Endothelial cell of umbilical vein (primary cell): ENCODE results near the gene MSH5.

ENCODE experiments used
- CTCF ChIP-seq, 2 donors: IDR thresholded peaks; 1 replicate in 1 of 2; 2 replicates in 1 of 2; pipeline ENCODE4 v1.5.1; 2011; ENCODE audit warnings: low read length in 2 of 2, mild to moderate bottlenecking in 2 of 2, moderate library complexity in 2 of 2, control low read depth in 1 of 2, inconsistent platforms in 1 of 2, low read depth in 1 of 2; ENCODE audit not compliant: insufficient read depth in 1 of 2; ENCODE audit errors: extremely low read depth in 1 of 2
- EZH2 ChIP-seq: IDR thresholded peaks from 2 replicates; pipeline ENCODE4 v1.6.1; 2012; ENCODE audit warnings: borderline replicate concordance, low read depth, mild to moderate bottlenecking, moderate library complexity, low read length, inconsistent platforms; ENCODE audit not compliant: severe bottlenecking
- POLR2A ChIP-seq: IDR thresholded peaks from 2 replicates; pipeline ENCODE4 v1.6.1; 2012; ENCODE audit warnings: low read depth, mild to moderate bottlenecking, control low read depth, low read length
- POLR2AphosphoS5 ChIP-seq: IDR thresholded peaks from 2 replicates; pipeline ENCODE4 v1.6.1; 2012; ENCODE audit warnings: low read depth, mild to moderate bottlenecking, control low read depth, low read length, moderate library complexity; ENCODE audit not compliant: insufficient read depth

GRCh38 chr6:31795616-31796298 is 56.0 kb downstream of the MSH5 start, which contains the start of gene VARS1:
- TF ChIP-seq CTCF (IDR thresholded peaks at IDR 0.05; ENCODE audit: extremely low read depth in 1 of 2, insufficient read depth in 1 of 2, low read depth in 1 of 2, low read length in 2 of 2) = peak; percentile 78 to 88
- no peak for TF ChIP-seq POLR2A
- TF ChIP-seq POLR2AphosphoS5 = peak; percentile 88
- no peak for TF ChIP-seq EZH2
